Measurements from ENCODE around the gene USP5.

DNA sequence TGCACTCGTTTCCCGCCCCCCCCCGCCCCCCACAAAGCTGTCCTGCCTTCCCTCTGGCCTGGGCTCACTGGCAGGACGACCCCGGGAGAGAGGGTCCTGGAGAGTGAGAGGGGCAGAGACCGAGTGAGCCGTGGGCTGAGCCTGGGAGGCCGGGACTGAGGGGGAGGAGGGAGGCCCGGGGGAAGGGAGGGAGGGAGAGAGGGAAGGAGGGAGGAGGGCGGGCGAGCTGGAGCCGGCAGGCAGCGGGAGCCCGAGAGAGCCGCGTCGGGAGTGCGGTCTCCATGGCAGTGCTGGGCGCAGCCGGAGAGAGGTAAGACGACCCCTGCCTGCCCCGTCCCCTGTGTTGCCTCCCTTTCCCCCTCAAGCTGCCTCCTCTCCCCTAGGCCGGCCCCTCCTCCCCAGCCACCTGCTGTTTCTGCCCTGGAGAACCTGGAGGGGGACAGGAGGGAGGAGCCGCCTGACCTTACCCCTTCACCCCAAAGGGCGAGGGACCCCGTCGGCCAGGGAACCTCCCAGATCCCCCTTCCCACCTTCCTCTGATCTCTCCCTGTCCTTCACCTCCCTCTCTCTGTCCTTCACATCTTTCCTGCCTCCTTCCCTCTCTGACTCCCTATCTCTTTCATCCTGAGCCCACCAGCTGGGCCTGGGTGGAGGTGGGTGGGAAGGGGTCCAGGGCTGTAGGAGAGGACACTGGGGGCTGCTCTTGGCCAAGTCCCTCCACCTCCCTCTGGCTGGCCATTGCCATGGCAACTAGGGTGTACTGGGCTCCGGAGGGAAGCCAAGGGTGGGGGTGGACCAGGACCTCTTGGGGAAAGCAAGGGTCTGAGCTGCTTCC is 30.1 kb upstream of the USP5 start, which contains the start of gene GPR162:
- no peak for TF ChIP-seq NRF1 (IDR thresholded peaks at IDR 0.05; ENCODE audit: low read depth, low read length)
- TF ChIP-seq, protein P1, sequence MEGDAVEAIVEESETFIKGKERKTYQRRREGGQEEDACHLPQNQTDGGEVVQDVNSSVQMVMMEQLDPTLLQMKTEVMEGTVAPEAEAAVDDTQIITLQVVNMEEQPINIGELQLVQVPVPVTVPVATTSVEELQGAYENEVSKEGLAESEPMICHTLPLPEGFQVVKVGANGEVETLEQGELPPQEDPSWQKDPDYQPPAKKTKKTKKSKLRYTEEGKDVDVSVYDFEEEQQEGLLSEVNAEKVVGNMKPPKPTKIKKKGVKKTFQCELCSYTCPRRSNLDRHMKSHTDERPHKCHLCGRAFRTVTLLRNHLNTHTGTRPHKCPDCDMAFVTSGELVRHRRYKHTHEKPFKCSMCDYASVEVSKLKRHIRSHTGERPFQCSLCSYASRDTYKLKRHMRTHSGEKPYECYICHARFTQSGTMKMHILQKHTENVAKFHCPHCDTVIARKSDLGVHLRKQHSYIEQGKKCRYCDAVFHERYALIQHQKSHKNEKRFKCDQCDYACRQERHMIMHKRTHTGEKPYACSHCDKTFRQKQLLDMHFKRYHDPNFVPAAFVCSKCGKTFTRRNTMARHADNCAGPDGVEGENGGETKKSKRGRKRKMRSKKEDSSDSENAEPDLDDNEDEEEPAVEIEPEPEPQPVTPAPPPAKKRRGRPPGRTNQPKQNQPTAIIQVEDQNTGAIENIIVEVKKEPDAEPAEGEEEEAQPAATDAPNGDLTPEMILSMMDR (IDR thresholded peaks at IDR 0.05; ENCODE audit: control extremely low read depth in 1 of 3, insufficient read depth in 1 of 3, low read depth in 1 of 3, low read length in 3 of 3): no peak
- no peak for TF ChIP-seq KDM5A (IDR thresholded peaks at IDR 0.05; ENCODE audit: low read length)
- TF ChIP-seq SIRT6 (IDR thresholded peaks at IDR 0.05; ENCODE audit: low read length): no peak
- no peak; a peak in 1 of 3 replicates for TF ChIP-seq POLR2A (IDR thresholded peaks at IDR 0.05; ENCODE audit: control extremely low read depth in 1 of 2, low read depth in 2 of 2, low read length in 2 of 2)
- no peak for TF ChIP-seq ZNF274 (IDR thresholded peaks at IDR 0.05; ENCODE audit: borderline replicate concordance, extremely low read depth, low read length)

All from H1 (cell line).